Endothelial cell of umbilical vein (primary cell): ENCODE data around the gene ERO1B. TPM values are rescaled to one million over a fixed set of nuclear protein-coding genes. Genes with fewer than 3 reads are reported as not detected.

ENCODE experiments used
- BruUV-seq: library from RNA; stranded (reverse); fragments of 400-500 nt; replicated peaks from 2 replicates; lab custom pipeline; 2021; lab: Mats Ljungman, UMichigan
- CTCF ChIA-PET: fragments of 300-600, 350-600 bp; sonication (Branson Sonifier 250); formaldehyde crosslinking; loops from one replicate; lab custom pipeline; 2021; ENCODE audit warnings: antibody characterized with exemption, inconsistent platforms; lab: Charles Lee
- POLR2A ChIA-PET: fragments of 300-600, 350-600 bp; sonication (Branson Sonifier 250); formaldehyde crosslinking; loops from one replicate; lab custom pipeline; 2021; ENCODE audit warnings: antibody characterized with exemption, inconsistent platforms; lab: Charles Lee
- DNase-seq: peaks from one replicate; pipeline ENCODE4 v3.0.0-alpha.2; 2011; ENCODE audit warnings: low read depth, low spot score
- FAIRE-seq: peaks from 2 replicates; lab custom pipeline; 2011; peaks lifted over from hg19 to GRCh38; lab: Jason Lieb, UNC
- H2AFZ ChIP-seq: 2 replicates; pipeline ENCODE4 v1.6.0; 2012; ENCODE audit warnings: low read depth, low read length, control low read depth, inconsistent platforms
- H3K27ac ChIP-seq: 2 replicates; pipeline ENCODE4 v1.5.1; 2011; ENCODE audit warnings: low read depth, mild to moderate bottlenecking, control low read depth, low read length, moderate library complexity; ENCODE audit not compliant: insufficient read depth
- H3K27me3 ChIP-seq, 2 experiments: 2 replicates each; pipeline versions ENCODE4 v1.6.0 to v1.6.1; 2011; ENCODE audit warnings: low read length in 2 of 2, mixed read lengths in 1 of 2; ENCODE audit not compliant: control insufficient read depth in 2 of 2, insufficient read depth in 2 of 2
- H3K36me3 ChIP-seq, 2 experiments: 2 replicates in 1 of 2; 3 replicates in 1 of 2; pipeline ENCODE4 v1.5.1; 2011; ENCODE audit warnings: low read length in 2 of 2, mild to moderate bottlenecking in 1 of 2, moderate library complexity in 1 of 2; ENCODE audit not compliant: control insufficient read depth in 2 of 2, insufficient read depth in 2 of 2; ENCODE audit errors: extremely low read depth in 1 of 2
- H3K4me1 ChIP-seq: 3 replicates; pipeline ENCODE4 v1.5.1; 2011; ENCODE audit warnings: mild to moderate bottlenecking, low read length; ENCODE audit not compliant: control insufficient read depth, insufficient read depth; ENCODE audit errors: extremely low read depth
- H3K4me2 ChIP-seq: 2 replicates; pipeline ENCODE4 v1.6.1; 2011; ENCODE audit warnings: low read length, control low read depth, mixed read lengths; ENCODE audit not compliant: insufficient read depth
- H3K4me3 ChIP-seq, 3 experiments: fragments of 200-600 bp in 1 of 3; sonication (generic), shearing (Covaris generic) in 1 of 3; replicated peaks in 1 of 3; 2 replicates each; pipeline ENCODE4 v1.5.1; 2011 to 2016; ENCODE audit warnings: control low read depth in 3 of 3, low read length in 3 of 3, mild to moderate bottlenecking in 2 of 3, inconsistent platforms in 1 of 3, low read depth in 1 of 3, moderate library complexity in 1 of 3; ENCODE audit not compliant: insufficient read depth in 1 of 3
- H3K79me2 ChIP-seq: 2 replicates; pipeline ENCODE4 v1.6.0; 2012; ENCODE audit warnings: low read length, inconsistent platforms; ENCODE audit not compliant: control insufficient read depth, insufficient read depth
- H3K9ac ChIP-seq: replicated peaks from 2 replicates; pipeline ENCODE3; 2011; ENCODE audit warnings: low read length, control low read depth; ENCODE audit not compliant: insufficient read depth; ENCODE audit errors: extremely low read depth
- H3K9me1 ChIP-seq: replicated peaks from 3 replicates; pipeline ENCODE4 v1.6.0; 2011; ENCODE audit warnings: mild to moderate bottlenecking, low read length; ENCODE audit not compliant: control insufficient read depth, insufficient read depth; ENCODE audit errors: extremely low read depth
- H3K9me3 ChIP-seq: replicated peaks from 2 replicates; pipeline ENCODE4 v1.5.1; 2012; ENCODE audit warnings: low read length, inconsistent platforms; ENCODE audit not compliant: control insufficient read depth, insufficient read depth
- H4K20me1 ChIP-seq: replicated peaks from 2 replicates; pipeline ENCODE3; 2011; ENCODE audit warnings: mild to moderate bottlenecking, low read length; ENCODE audit not compliant: control insufficient read depth, insufficient read depth; ENCODE audit errors: extremely low read depth
- CTCF ChIP-seq, 2 donors: IDR thresholded peaks; 1 replicate in 1 of 2; 2 replicates in 1 of 2; pipeline ENCODE4 v1.5.1; 2011; ENCODE audit warnings: low read length in 2 of 2, mild to moderate bottlenecking in 2 of 2, moderate library complexity in 2 of 2, control low read depth in 1 of 2, inconsistent platforms in 1 of 2, low read depth in 1 of 2; ENCODE audit not compliant: insufficient read depth in 1 of 2; ENCODE audit errors: extremely low read depth in 1 of 2
- EZH2 ChIP-seq: IDR thresholded peaks from 2 replicates; pipeline ENCODE4 v1.6.1; 2012; ENCODE audit warnings: borderline replicate concordance, low read depth, mild to moderate bottlenecking, moderate library complexity, low read length, inconsistent platforms; ENCODE audit not compliant: severe bottlenecking
- FOS ChIP-seq: IDR thresholded peaks from 2 replicates; pipeline ENCODE4 v1.6.1; 2011; ENCODE audit warnings: mild to moderate bottlenecking, low read length, moderate library complexity, borderline replicate concordance; ENCODE audit not compliant: insufficient read depth
- GATA2 ChIP-seq: IDR thresholded peaks from 2 replicates; pipeline ENCODE4 v1.7.0; 2011; ENCODE audit warnings: low read depth, mild to moderate bottlenecking, moderate library complexity, mixed read lengths, low read length; ENCODE audit not compliant: insufficient read length, insufficient read depth
- JUN ChIP-seq: IDR thresholded peaks from 2 replicates; pipeline ENCODE4 v1.6.1; 2011; ENCODE audit warnings: borderline replicate concordance, low read depth; ENCODE audit not compliant: insufficient read length, insufficient read depth
- MAX ChIP-seq: IDR thresholded peaks from 2 replicates; pipeline ENCODE4 v1.6.1; 2011; ENCODE audit not compliant: insufficient read depth, insufficient read length
- MYC ChIP-seq: IDR thresholded peaks from one replicate; pipeline ENCODE4 v1.6.1; 2011; ENCODE audit warnings: mild to moderate bottlenecking, low read depth, low read length
- POLR2A ChIP-seq: IDR thresholded peaks from 2 replicates; pipeline ENCODE4 v1.6.1; 2012; ENCODE audit warnings: low read depth, mild to moderate bottlenecking, control low read depth, low read length
- POLR2AphosphoS5 ChIP-seq: IDR thresholded peaks from 2 replicates; pipeline ENCODE4 v1.6.1; 2012; ENCODE audit warnings: low read depth, mild to moderate bottlenecking, control low read depth, low read length, moderate library complexity; ENCODE audit not compliant: insufficient read depth
- dilution Hi-C: fragments of 300-500 bp; cut with MboI; formaldehyde crosslinking; loops from one replicate; pipeline ENCODE4 v1.15.0; 2019; ENCODE audit warnings: low sequenced_read_pairs; ENCODE audit not compliant: extremely low pct_ligation_motif_present
- intact Hi-C: fragments of 100-400 bp; cut with micrococcal nuclease; formaldehyde crosslinking; loops from one replicate; pipeline ENCODE4 v1.10.0; 2022
- polyA plus RNA-seq, 4 experiments: library from polyadenylated mRNA; depleted of rRNA in 3 of 4; stranded (reverse) in 3 of 4; unstranded in 1 of 4; fragments of >200 nt; gene quantifications; 2 replicates each; pipeline versions ENCODE4 v1.2.1 to v1.2.3, GENCODE V29; 2011 to 2012; ENCODE audit warnings: missing spikeins in 1 of 4
- total RNA-seq: library from RNA; stranded (reverse); gene quantifications from 2 replicates; pipeline ENCODE4 v1.2.3, GENCODE V29; 2021

ERO1B gene
- total and polyA plus RNA-seq, 2 donors (not counting 3 experiments of a cell fraction or from before 2014, with no cell fraction given) = 1.9 to 3.6 TPM

DNA sequence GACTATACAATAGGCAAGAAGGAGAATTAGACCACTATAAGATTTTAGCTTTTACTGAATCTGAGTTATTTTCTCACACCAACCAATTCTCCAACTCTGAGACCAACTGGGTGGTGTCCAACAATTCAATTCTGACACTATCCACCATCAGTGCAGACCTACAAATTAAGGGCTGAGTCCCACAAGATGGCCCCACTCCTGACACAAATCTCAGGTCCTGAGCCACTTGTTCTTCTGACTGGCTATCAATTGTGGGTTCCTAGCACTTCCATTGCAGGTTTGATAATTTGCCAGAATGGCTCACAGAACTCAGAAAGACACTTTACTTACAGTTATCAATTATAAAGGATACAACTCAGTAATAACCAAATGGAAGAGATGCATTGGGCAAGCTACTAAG is 6.7 kb downstream of the ERO1B start:
- H3K27me3 ChIP-seq = no peaks in the 10 kb centered on the region
- no peak overlapping the region for H3K27ac ChIP-seq
- no peaks in the 10 kb centered on the region for H3K9me1 ChIP-seq
- no peak overlapping the region for H3K4me2 ChIP-seq
- no peak for DNase-seq
- TF ChIP-seq EZH2 (no peak), CTCF (IDR thresholded peaks at IDR 0.05; ENCODE audit: extremely low read depth in 1 of 2, insufficient read depth in 1 of 2, low read depth in 1 of 2, low read length in 2 of 2) (no peak), GATA2 (no peak), MAX (no peak), JUN (no peak), FOS (no peak), MYC (no peak), POLR2AphosphoS5 (no peak), POLR2A (no peak)
- no peaks in the 10 kb centered on the region for H3K9me3 ChIP-seq
- CTCF ChIA-PET = no interaction called here
- POLR2A ChIA-PET = no interaction called here
- intact Hi-C loops (no loop called here), dilution Hi-C loops (no loop called here)
- H3K4me3 ChIP-seq = no peak overlapping the region
- no peak overlapping the region for H2AFZ ChIP-seq
- H3K4me1 ChIP-seq = no peaks in the 10 kb centered on the region
- no peak overlapping the region for H3K9ac ChIP-seq
- no peaks in the 10 kb centered on the region for H3K36me3 ChIP-seq
- no peaks in the 10 kb centered on the region for H3K79me2 ChIP-seq
- no TSS peak for BruUV-seq
- no peaks in the 10 kb centered on the region for H4K20me1 ChIP-seq
- FAIRE-seq = no peak
